Calu3 (cell line): ENCODE data around the gene KLLN. TPM values are rescaled to one million over a fixed set of nuclear protein-coding genes. Genes with fewer than 3 reads are reported as not detected.

Source experiments
- BruUV-seq: library from RNA; stranded (reverse); fragments of 400-500 nt; replicated peaks from 2 replicates; lab custom pipeline; 2021; lab: Mats Ljungman, UMichigan
- CTCF ChIA-PET: fragments of 300-600 bp; sonication (Branson Sonifier 250); formaldehyde crosslinking; loops from one replicate; lab custom pipeline; 2022; ENCODE audit warnings: antibody characterized with exemption; lab: Charles Lee
- DNase-seq: peaks from one replicate; pipeline ENCODE4 v3.0.0; 2022
- H3K27ac Mint-ChIP-seq: one replicate; pipeline ENCODE4 v1.8.0; 2022; ENCODE audit warnings: mixed read lengths; ENCODE audit not compliant: unreplicated experiment
- H3K27me3 Mint-ChIP-seq: one replicate; pipeline ENCODE4 v1.8.0; 2022; ENCODE audit warnings: mixed read lengths; ENCODE audit not compliant: unreplicated experiment
- H3K36me3 Mint-ChIP-seq: one replicate; pipeline ENCODE4 v1.8.0; 2022; ENCODE audit warnings: mild to moderate bottlenecking, moderate library complexity, mixed read lengths; ENCODE audit not compliant: insufficient read depth, unreplicated experiment
- H3K4me1 Mint-ChIP-seq: one replicate; pipeline ENCODE4 v1.8.0; 2022; ENCODE audit warnings: mild to moderate bottlenecking, low read depth, mixed read lengths; ENCODE audit not compliant: unreplicated experiment
- H3K4me3 Mint-ChIP-seq: one replicate; pipeline ENCODE4 v1.8.0; 2022; ENCODE audit warnings: mild to moderate bottlenecking, low read depth, moderate library complexity, mixed read lengths; ENCODE audit not compliant: unreplicated experiment
- H3K9me3 Mint-ChIP-seq: one replicate; pipeline ENCODE4 v1.8.0; 2022; ENCODE audit warnings: low read depth, mixed read lengths; ENCODE audit not compliant: unreplicated experiment
- CTCF ChIP-seq: fragments of 200-600 bp; IDR thresholded peaks from one replicate; pipeline ENCODE4 v1.8.0; 2022; ENCODE audit warnings: antibody characterized with exemption; ENCODE audit not compliant: unreplicated experiment
- intact Hi-C: fragments of 100-400 bp; cut with micrococcal nuclease; formaldehyde crosslinking; loops from one replicate; pipeline ENCODE4 v1.10.0; 2022; ENCODE audit not compliant: unreplicated experiment
- total RNA-seq: library from RNA; stranded (reverse); gene quantifications from 2 replicates; pipeline ENCODE4 v1.2.3, GENCODE V29; 2022

KLLN gene
- total RNA-seq, 1 experiment from 2014 or later, result 0.52 TPM

DNA sequence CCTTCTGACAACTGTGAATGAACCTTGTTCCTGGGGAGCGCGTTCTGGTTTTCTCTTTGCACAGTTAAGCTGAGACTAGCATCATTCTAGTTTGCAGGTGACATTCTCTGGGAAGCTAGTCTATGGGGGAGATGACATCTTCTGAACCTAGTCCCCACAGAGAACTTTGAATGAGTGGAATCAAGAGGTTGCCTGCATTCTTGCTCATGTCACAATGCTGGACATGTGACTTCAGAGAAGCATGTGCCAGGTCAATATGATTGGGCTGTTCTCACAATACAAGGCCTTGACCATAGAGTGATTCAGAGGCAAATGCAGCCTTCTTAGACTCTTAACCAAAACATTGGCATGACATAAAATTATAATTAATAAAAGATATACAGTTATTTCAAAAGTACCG, 22.1 kb downstream of the KLLN start:
- H3K4me1 Mint-ChIP-seq, result peaks cover 27% of the 10 kb centered on the region
- BruUV-seq, result no TSS peak

GRCh38 chr10:87838650-87839049, 24.7 kb downstream of the KLLN start:
- Mint-ChIP-seq H3K36me3 (peaks cover 7% of the 10 kb centered on the region), H3K27ac (no peak overlapping the region), H3K9me3 (no peaks in the 10 kb centered on the region), H3K27me3 (no peaks in the 10 kb centered on the region), H3K4me1 (peaks cover 14% of the 10 kb centered on the region), H3K4me3 (no peak overlapping the region)
- no TSS peak for BruUV-seq
- intact Hi-C loops, result no loop called here
- TF ChIP-seq CTCF, result no peak
- CTCF ChIA-PET, result interaction anchor here (0.7 kb wide), 1 partner anchor 685 kb away, joined by 4 read pairs; no protein-coding TSS in a partner anchor
- DNase-seq, result no peak

More for the DNA sequence above, 22.1 kb downstream of the KLLN start:
- intact Hi-C loops, result no loop called here
- Mint-ChIP-seq H3K4me3 (no peak overlapping the region), H3K27ac (no peak overlapping the region), H3K9me3 (no peaks in the 10 kb centered on the region), H3K36me3 (peaks cover 7% of the 10 kb centered on the region), H3K27me3 (no peaks in the 10 kb centered on the region)
- no peak for TF ChIP-seq CTCF
- CTCF ChIA-PET, result interaction anchor here (0.6 kb wide), 1 partner anchor 546 kb away, joined by 4 read pairs; no protein-coding TSS in a partner anchor
- DNase-seq, result no peak

DNA sequence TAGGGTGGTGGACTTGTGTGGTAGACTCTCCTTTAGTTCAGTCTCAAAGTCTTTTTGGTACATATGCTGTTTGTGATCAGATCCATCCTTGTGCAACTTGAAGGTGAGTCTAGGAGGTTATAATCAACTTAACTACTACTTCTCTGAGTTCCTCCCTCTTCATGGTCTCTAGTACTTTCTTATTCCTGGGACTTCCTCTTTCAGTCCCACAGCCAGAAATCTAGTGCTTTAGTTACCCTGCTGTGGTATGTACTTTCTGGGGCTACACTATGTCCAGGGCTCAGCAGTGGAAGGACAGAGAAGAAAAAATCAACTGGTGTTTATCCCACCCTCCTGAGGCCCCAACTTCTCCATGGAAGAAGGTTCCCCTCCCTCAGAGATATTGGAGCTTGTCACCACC, 25.9 kb downstream of the KLLN start:
- H3K4me3 Mint-ChIP-seq, result no peak overlapping the region
- DNase-seq, result no peak
- BruUV-seq, result no TSS peak
- CTCF ChIA-PET, result no interaction called here
- intact Hi-C loops, result no loop called here
- no peak overlapping the region for H3K27ac Mint-ChIP-seq
- H3K36me3 Mint-ChIP-seq, result peaks cover 4% of the 10 kb centered on the region
- TF ChIP-seq CTCF, result no peak
- H3K4me1 Mint-ChIP-seq, result peaks cover 3% of the 10 kb centered on the region
- H3K9me3 Mint-ChIP-seq, result no peaks in the 10 kb centered on the region
- H3K27me3 Mint-ChIP-seq, result no peaks in the 10 kb centered on the region

- H3K4me3 Mint-ChIP-seq, result no peak overlapping the region
- no peak overlapping the region for H3K27ac Mint-ChIP-seq
- TF ChIP-seq CTCF, result no peak
- intact Hi-C loops, result no loop called here
- CTCF ChIA-PET, result no interaction called here
- DNase-seq, result no peak
- no peaks in the 10 kb centered on the region for H3K36me3 Mint-ChIP-seq
- no peaks in the 10 kb centered on the region for H3K4me1 Mint-ChIP-seq
- H3K27me3 Mint-ChIP-seq, result no peaks in the 10 kb centered on the region
- no TSS peak for BruUV-seq
- H3K9me3 Mint-ChIP-seq, result no peaks in the 10 kb centered on the region
These were observed 27.2 kb downstream of the KLLN start for GRCh38 chr10:87836098-87836497.
